CD4-positive, CD25-positive, alpha-beta regulatory T cell (primary cell): ENCODE results near the gene HIVEP3. TPM values are rescaled to one million over a fixed set of nuclear protein-coding genes. Genes with fewer than 3 reads are reported as not detected.

ENCODE experiments used
- ATAC-seq, 2 donors: fragments of 150-1000 bp; cut with Tn5 transposase; one replicate each; pipeline ENCODE4 v1.10.0; 2021; ENCODE audit warnings: low read depth in 2 of 2, moderate number of reproducible peaks in 2 of 2, moderate library complexity in 1 of 2
- DNase-seq, 3 donors: peaks; one replicate each; pipeline versions ENCODE4 v3.0.0 to v3.0.0-alpha.2; 2012 to 2022; ENCODE audit warnings: mixed read lengths in 1 of 3
- H3K27ac ChIP-seq: one replicate; pipeline ENCODE4 v1.7.0; 2013; ENCODE audit warnings: mild to moderate bottlenecking, low read length; ENCODE audit not compliant: insufficient read depth, poor library complexity, severe bottlenecking
- H3K27me3 ChIP-seq: one replicate; pipeline ENCODE4 v1.7.0; 2013; ENCODE audit warnings: low read length; ENCODE audit not compliant: control insufficient read depth, insufficient read depth
- H3K36me3 ChIP-seq: one replicate; pipeline ENCODE4 v1.7.0; 2013; ENCODE audit warnings: mild to moderate bottlenecking, low read length, moderate library complexity; ENCODE audit not compliant: control insufficient read depth, insufficient read depth
- H3K4me1 ChIP-seq: 2 replicates; pipeline ENCODE4 v1.7.0; 2013; ENCODE audit warnings: mild to moderate bottlenecking, low read length; ENCODE audit not compliant: insufficient read depth, control insufficient read depth, poor library complexity, severe bottlenecking
- H3K4me3 ChIP-seq: one replicate; pipeline ENCODE4 v1.7.0; 2013; ENCODE audit warnings: low read depth, mild to moderate bottlenecking, low read length, moderate library complexity
- H3K9me3 ChIP-seq, 2 experiments: 1 replicate in 1 of 2; 2 replicates in 1 of 2; pipeline ENCODE4 v1.7.0; 2013; ENCODE audit warnings: low read length in 2 of 2, mild to moderate bottlenecking in 1 of 2, moderate library complexity in 1 of 2; ENCODE audit not compliant: control insufficient read depth in 2 of 2
- H3K27ac Mint-ChIP-seq, 3 donors: one replicate each; pipeline ENCODE4 v1.8.0; 2020 to 2022; ENCODE audit warnings: mild to moderate bottlenecking in 3 of 3, mixed read lengths in 3 of 3, moderate library complexity in 2 of 3
- H3K27me3 Mint-ChIP-seq: one replicate; pipeline ENCODE4 v1.8.0; 2022; ENCODE audit warnings: mild to moderate bottlenecking, mixed read lengths
- H3K36me3 Mint-ChIP-seq: one replicate; pipeline ENCODE4 v1.8.0; 2020; ENCODE audit warnings: mixed read lengths
- H3K4me1 Mint-ChIP-seq, 4 donors: one replicate each; pipeline ENCODE4 v1.8.0; 2020 to 2022; ENCODE audit warnings: mixed read lengths in 4 of 4, mild to moderate bottlenecking in 1 of 4
- H3K4me3 Mint-ChIP-seq, 4 donors: one replicate each; pipeline ENCODE4 v1.8.0; 2020 to 2022; ENCODE audit warnings: mild to moderate bottlenecking in 4 of 4, mixed read lengths in 4 of 4, moderate library complexity in 3 of 4
- H3K9me3 Mint-ChIP-seq, 7 donors: one replicate each; pipeline ENCODE4 v1.8.0; 2020 to 2022; ENCODE audit warnings: mixed read lengths in 7 of 7, mild to moderate bottlenecking in 3 of 7, moderate library complexity in 2 of 7
- polyA plus RNA-seq, 4 donors: library from polyadenylated mRNA; unstranded; fragments of 300-500 nt; fragmentation: Illumina TruSeq; gene quantifications; one replicate each; pipeline ENCODE4 v1.2.3, GENCODE V29; 2021
- total RNA-seq: library from RNA; stranded (reverse); gene quantifications from one replicate; pipeline ENCODE4 v1.2.3, GENCODE V29; 2022

HIVEP3 gene
- total and polyA plus RNA-seq, 5 donors from 2014 or later, result 3.9 to 17.2 (median 7.5) TPM

GRCh38 chr1:41528726-41529605, 389.8 kb downstream of the HIVEP3 start:
- Mint-ChIP-seq H3K4me3 (no peak overlapping the region), H3K27me3 (no peaks in the 10 kb centered on the region), H3K4me1 (peaks cover 0 to 2% (median under 1%) of the 10 kb centered on the region in 4 donors), H3K36me3 (peaks cover 8% of the 10 kb centered on the region), H3K9me3 (peaks cover 0 to 4% (median 0%) of the 10 kb centered on the region in 7 donors), H3K27ac (no peak overlapping the region)
- no peaks in the 10 kb centered on the region for H3K27me3 ChIP-seq
- ATAC-seq (no peak), DNase-seq (no peak)
- H3K36me3 ChIP-seq, result no peaks in the 10 kb centered on the region
- no peaks in the 10 kb centered on the region for H3K9me3 ChIP-seq
- H3K4me1 ChIP-seq, result no peaks in the 10 kb centered on the region
- no peak overlapping the region for H3K27ac ChIP-seq
- H3K4me3 ChIP-seq, result no peak overlapping the region

- H3K27me3 Mint-ChIP-seq, result no peaks in the 10 kb centered on the region
- no peak overlapping the region for H3K4me3 ChIP-seq
- peaks cover 4% of the 10 kb centered on the region for H3K36me3 Mint-ChIP-seq
- H3K9me3 Mint-ChIP-seq, result peaks cover 0 to 3% (median 0%) of the 10 kb centered on the region in 7 donors
- no peaks in the 10 kb centered on the region for H3K36me3 ChIP-seq
- H3K27ac Mint-ChIP-seq, result no peak overlapping the region
- no peaks in the 10 kb centered on the region for H3K27me3 ChIP-seq
- no peaks in the 10 kb centered on the region for H3K4me1 ChIP-seq
- no peaks in the 10 kb centered on the region for H3K9me3 ChIP-seq
- H3K4me1 Mint-ChIP-seq, result peaks cover 0 to 2% (median under 1%) of the 10 kb centered on the region in 4 donors
- no peak overlapping the region for H3K27ac ChIP-seq
- no peak for ATAC-seq
- no peak overlapping the region for H3K4me3 Mint-ChIP-seq
- DNase-seq, result no peak
Observed at GRCh38 chr1:41528106-41528505, 390.6 kb downstream of the HIVEP3 start.

GRCh38 chr1:41526956-41527561, 391.7 kb downstream of the HIVEP3 start:
- no peaks in the 10 kb centered on the region for H3K27me3 ChIP-seq
- H3K27ac Mint-ChIP-seq, result peak overlapping the region in 1 of 3 donors; percentile 86
- H3K4me1 Mint-ChIP-seq, result peaks cover 0 to 6% (median under 1%) of the 10 kb centered on the region in 4 donors
- no peaks in the 10 kb centered on the region for H3K27me3 Mint-ChIP-seq
- no peak for DNase-seq
- no peaks in the 10 kb centered on the region for H3K4me1 ChIP-seq
- H3K4me3 ChIP-seq, result no peak overlapping the region
- H3K4me3 Mint-ChIP-seq, result no peak overlapping the region
- H3K27ac ChIP-seq, result no peak overlapping the region
- H3K36me3 Mint-ChIP-seq, result peaks cover 9% of the 10 kb centered on the region
- H3K9me3 ChIP-seq, result no peaks in the 10 kb centered on the region
- H3K9me3 Mint-ChIP-seq, result peaks cover 0 to 3% (median 0%) of the 10 kb centered on the region in 7 donors
- no peaks in the 10 kb centered on the region for H3K36me3 ChIP-seq
- no peak for ATAC-seq

- H3K9me3 Mint-ChIP-seq, result peaks cover 0 to 1% (median 0%) of the 10 kb centered on the region in 7 donors
- Histone ChIP-seq H3K27ac (no peak overlapping the region), H3K4me1 (no peaks in the 10 kb centered on the region), H3K27me3 (no peaks in the 10 kb centered on the region), H3K4me3 (no peak overlapping the region), H3K36me3 (no peaks in the 10 kb centered on the region), H3K9me3 (no peaks in the 10 kb centered on the region)
- H3K4me1 Mint-ChIP-seq, result peaks cover 0 to 6% (median under 1%) of the 10 kb centered on the region in 4 donors
- DNase-seq (no peak), ATAC-seq (no peak)
- H3K27ac Mint-ChIP-seq, result no peak overlapping the region
- no peaks in the 10 kb centered on the region for H3K27me3 Mint-ChIP-seq
- H3K36me3 Mint-ChIP-seq, result peaks cover 11% of the 10 kb centered on the region
- no peak overlapping the region for H3K4me3 Mint-ChIP-seq
Observed at GRCh38 chr1:41525891-41526587, 392.7 kb downstream of the HIVEP3 start.

- no peak overlapping the region for H3K4me3 ChIP-seq
- no peaks in the 10 kb centered on the region for H3K9me3 Mint-ChIP-seq
- peak overlapping the region in 1 of 4 donors; percentile 63 for H3K4me3 Mint-ChIP-seq
- no peak overlapping the region for H3K27ac Mint-ChIP-seq
- no peaks in the 10 kb centered on the region for H3K27me3 Mint-ChIP-seq
- H3K27me3 ChIP-seq, result no peaks in the 10 kb centered on the region
- DNase-seq (no peak), ATAC-seq (no peak)
- H3K9me3 ChIP-seq, result no peaks in the 10 kb centered on the region
- H3K4me1 Mint-ChIP-seq, result peaks cover 0 to 6% (median 0%) of the 10 kb centered on the region in 4 donors
- peaks cover 14% of the 10 kb centered on the region for H3K36me3 Mint-ChIP-seq
- H3K36me3 ChIP-seq, result no peaks in the 10 kb centered on the region
- no peaks in the 10 kb centered on the region for H3K4me1 ChIP-seq
- no peak overlapping the region for H3K27ac ChIP-seq
Observed at GRCh38 chr1:41524676-41525675, 393.7 kb downstream of the HIVEP3 start.

GRCh38 chr1:41523949-41524675, 394.6 kb downstream of the HIVEP3 start:
- ATAC-seq (no peak), DNase-seq (no peak)
- Histone ChIP-seq H3K4me1 (no peaks in the 10 kb centered on the region), H3K27ac (no peak overlapping the region), H3K4me3 (no peak overlapping the region), H3K27me3 (no peaks in the 10 kb centered on the region), H3K36me3 (no peaks in the 10 kb centered on the region), H3K9me3 (no peaks in the 10 kb centered on the region)
- Mint-ChIP-seq H3K36me3 (peaks cover 20% of the 10 kb centered on the region), H3K27ac (peak overlapping the region in 1 of 3 donors; percentile 49), H3K4me1 (peaks cover 0 to 6% (median 0%) of the 10 kb centered on the region in 4 donors), H3K9me3 (no peaks in the 10 kb centered on the region), H3K27me3 (no peaks in the 10 kb centered on the region), H3K4me3 (no peak overlapping the region)
